Keratinocyte (primary cell): ENCODE data around the gene GBP3.

Source experiments
- CTCF ChIP-seq, 3 experiments: IDR thresholded peaks in 1 of 3; conservative IDR thresholded peaks in 1 of 3; optimal IDR thresholded peaks in 1 of 3; 2 replicates in 2 of 3; 3 replicates in 1 of 3; pipeline versions ENCODE3 to v1.5.1; 2011; ENCODE audit warnings: low read length in 3 of 3, mild to moderate bottlenecking in 3 of 3, moderate library complexity in 2 of 3, control low read depth in 1 of 3, inconsistent platforms in 1 of 3; ENCODE audit not compliant: insufficient read depth in 2 of 3; ENCODE audit errors: extremely low read depth in 1 of 3
- EZH2 ChIP-seq: IDR thresholded peaks from one replicate; pipeline ENCODE4 v1.6.1; 2012; ENCODE audit warnings: inconsistent platforms, mild to moderate bottlenecking, low read length, moderate library complexity

DNA sequence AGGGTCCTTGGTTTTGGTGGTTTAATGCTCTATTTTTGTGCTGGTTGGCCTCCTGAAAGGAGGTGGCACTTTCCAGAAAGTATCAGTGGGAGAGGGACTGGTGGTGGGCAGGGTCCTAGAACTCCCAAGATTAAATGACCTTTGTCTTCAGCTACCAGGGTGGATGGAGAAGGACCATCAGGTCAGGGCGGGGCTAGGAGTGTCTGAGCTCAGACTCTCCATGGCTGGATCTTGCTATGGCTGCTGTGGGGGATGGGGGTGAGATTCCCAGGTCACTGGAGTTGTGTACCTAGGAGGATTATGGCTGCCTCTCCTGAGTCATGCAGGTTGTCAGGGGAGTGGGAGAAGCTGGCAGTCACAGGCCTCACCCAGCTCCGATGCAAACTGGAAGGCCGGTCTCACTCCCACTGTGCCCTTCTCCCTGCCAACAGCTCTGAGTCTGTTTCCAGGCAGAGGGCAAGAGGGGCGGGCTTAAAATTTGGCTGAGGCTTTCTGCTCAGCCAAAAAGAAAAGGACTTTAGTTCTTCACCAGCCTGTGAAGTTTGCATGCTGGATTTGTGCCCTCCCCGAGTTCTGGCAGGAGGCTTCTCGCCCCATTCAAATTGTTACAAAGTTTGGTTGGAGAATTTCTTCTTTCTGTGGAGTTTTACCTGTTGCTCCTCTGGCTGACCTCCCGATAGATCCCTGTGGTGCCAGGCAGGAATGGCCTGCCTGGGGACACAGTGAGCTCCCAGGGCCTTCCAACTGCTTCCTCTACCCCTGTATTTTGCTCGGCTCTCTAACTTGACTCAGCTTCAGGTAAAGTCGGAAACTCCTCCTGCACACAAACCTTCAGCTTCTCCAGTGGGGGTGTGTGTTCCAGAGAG lies 17.1 kb downstream of the GBP3 start:
- no peak for TF ChIP-seq CTCF (optimal IDR thresholded peaks at IDR 0.05 in 1 of 3, IDR thresholded peaks at IDR 0.05 in 1 of 3, conservative IDR thresholded peaks at IDR 0.05 in 1 of 3; ENCODE audit: extremely low read depth in 1 of 3, insufficient read depth in 2 of 3, low read length in 3 of 3)
- no peak for TF ChIP-seq EZH2
